GM21515 (cell line): ENCODE results near the gene SLC12A7.
"Not testable (repeated sequence)": the region's sequence is repeated elsewhere in the genome, so short reads cannot be mapped to it uniquely, and the experiment has no call there.

Experiments
- ATAC-seq: cut with Tn5 transposase; IDR thresholded peaks from one replicate; pipeline ENCODE4 v1.9.1; 2021; ENCODE audit not compliant: unreplicated experiment

The SLC12A7 gene

DNA sequence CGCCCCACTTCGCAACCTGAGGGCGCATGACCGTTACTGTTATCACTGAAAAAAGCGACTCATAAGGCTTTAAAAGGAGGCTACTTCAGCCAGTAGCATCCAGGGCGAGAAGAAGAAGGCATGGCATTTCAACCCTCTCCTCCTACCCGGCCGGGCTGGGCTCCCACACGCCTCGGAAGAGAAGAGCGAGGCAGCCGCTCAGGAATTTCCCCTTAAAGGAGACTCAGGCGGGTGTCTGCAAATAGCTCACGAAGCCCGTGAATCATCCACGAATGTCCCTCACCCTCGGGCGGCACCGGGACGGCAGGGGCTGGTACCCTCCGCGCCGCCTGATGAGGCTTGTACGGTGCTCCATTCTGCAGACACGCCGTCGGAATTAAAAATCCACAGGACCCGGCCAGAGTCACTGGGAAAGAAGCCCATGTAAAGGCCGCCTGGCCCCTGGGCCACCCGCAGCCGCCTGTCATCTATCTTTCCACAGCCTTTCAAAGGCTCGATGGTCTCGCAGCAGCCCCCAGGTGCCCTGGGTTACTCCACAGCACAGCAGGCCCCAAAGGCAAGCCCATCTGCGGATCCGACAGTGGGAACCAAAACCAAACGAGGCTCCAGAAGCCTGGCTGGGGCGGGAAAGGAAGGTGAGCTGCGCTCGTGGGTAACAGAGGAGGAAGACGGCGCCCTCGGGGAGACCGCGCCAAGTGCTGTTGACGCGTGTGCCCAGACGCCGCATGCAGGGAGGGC, 11.8 kb downstream of the SLC12A7 start:
- ATAC-seq = no peak

DNA sequence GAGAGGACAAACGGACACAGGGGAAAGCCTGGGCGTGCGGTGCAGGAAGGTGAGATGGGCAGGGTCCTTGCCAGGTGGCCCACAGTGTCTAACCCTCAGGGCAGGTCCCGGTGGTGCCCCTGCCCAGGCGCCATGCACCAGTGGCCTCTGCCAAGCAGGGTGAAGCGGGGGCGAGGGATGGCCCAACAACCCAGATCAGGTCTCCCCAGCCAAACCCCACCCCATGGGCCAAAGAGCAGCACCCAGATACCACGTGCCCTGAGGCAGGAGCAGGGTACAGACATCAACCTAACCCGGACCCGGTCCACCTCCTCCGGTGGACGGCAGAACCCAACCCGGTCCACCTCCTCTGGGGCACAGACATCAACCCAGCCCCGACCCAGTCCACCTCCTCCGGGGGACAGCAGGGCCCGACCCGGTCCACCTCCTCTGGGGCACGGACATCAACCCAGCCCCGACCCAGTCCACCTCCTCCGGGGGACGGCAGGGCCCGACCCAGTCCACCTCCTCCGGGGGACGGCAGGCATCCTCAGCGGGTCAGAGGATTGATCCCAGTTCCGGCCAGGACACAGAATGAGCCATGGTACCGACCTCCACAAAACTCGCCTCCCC, 12.8 kb downstream of the SLC12A7 start:
- ATAC-seq = no peak

- ATAC-seq = not testable (repeated sequence)
Observed at GRCh38 chr5:1097988-1098385, 13.9 kb downstream of the SLC12A7 start.

GRCh38 chr5:1097381-1097987, 14.4 kb downstream of the SLC12A7 start:
- ATAC-seq = no peak

DNA sequence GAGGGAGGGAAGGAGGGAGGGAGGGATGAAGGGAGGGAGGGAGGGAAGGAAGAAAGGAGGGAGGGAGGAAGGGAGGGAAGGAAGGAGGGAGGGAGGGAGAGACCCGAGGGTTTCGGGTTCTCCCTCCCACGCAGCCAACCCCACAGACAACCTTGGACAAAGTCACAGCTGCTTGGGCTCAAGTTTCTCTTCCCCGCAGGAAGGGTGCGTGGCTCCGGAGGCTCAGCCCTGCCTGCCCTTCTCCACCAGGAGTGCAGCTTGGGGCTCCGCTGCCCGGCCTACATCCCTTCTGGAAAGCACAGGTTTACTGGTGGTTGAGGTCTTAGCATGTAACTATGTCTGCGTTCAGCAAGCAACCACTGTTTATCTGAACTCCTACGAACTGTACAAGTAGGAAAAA, 15.0 kb downstream of the SLC12A7 start:
- no peak for ATAC-seq

DNA sequence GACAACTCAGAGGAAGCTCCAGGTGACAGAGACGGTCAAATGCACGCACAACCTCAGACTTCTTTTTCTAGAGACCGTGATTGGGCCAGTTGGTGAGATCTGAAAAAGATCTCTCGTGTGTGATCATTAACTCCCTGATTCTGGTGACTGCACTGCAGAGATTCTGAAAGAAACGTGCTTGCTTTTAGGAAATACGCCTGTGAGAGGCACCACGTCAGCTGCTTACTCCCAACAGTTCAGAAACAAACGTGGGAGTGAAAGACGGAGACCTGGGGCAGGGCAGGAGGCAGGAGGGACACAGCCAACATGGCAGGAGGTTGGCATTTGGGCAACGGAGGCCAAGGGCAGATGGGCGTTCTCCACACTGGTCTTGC, 15.9 kb downstream of the SLC12A7 start:
- ATAC-seq = no peak

GRCh38 chr5:1095302-1095989, 16.4 kb downstream of the SLC12A7 start:
- ATAC-seq = no peak

DNA sequence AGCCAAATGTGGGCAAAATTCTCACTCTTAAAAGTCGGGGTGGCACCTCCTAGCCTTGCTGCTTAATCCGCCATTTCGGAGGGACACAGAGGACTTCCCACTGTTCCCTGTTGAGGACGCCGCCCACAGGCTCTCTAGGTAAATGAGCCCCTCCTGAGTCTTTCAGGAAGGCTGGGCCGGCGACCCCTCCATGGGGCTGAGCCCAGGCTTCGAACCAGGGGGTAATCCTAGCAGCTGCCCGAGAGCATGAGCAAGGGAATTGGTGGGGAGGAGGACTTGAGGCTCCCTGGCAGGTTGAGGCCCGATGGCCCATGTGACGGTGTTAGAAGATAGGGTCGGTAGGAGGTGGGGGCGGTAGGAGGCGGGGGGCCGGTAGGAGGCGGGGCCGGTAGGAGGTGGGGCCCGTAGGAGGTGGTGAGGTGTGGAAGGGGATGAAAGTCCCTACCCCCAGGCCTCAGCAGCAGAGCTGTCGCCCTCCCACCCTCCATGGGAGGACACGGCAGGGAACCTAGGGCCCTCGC, 17.1 kb downstream of the SLC12A7 start:
- ATAC-seq = no peak

DNA sequence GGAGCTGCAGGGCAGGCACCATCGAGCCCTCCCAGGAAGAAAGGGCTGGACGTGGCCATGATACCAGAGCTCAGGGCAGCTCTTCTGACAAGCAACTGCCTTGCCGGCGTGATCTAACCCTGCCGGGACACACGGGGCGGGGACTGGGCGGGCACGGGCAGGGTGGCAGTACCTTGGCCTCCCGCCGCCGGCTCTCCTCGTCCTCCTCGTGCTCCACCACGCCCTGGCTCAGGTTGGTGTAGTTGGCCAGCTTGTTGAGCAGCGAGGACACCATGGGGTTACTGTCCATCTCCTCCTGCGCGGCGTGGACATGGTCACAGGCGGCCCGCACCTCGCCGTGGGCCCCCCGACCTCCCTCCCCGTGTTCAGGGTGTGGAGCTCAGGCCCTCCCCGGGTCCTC, 18.5 kb downstream of the SLC12A7 start:
- ATAC-seq = no peak

GRCh38 chr5:1092122-1092521, 19.7 kb downstream of the SLC12A7 start:
- no peak for ATAC-seq

GRCh38 chr5:1091632-1092031, 20.2 kb downstream of the SLC12A7 start:
- ATAC-seq = no peak

DNA sequence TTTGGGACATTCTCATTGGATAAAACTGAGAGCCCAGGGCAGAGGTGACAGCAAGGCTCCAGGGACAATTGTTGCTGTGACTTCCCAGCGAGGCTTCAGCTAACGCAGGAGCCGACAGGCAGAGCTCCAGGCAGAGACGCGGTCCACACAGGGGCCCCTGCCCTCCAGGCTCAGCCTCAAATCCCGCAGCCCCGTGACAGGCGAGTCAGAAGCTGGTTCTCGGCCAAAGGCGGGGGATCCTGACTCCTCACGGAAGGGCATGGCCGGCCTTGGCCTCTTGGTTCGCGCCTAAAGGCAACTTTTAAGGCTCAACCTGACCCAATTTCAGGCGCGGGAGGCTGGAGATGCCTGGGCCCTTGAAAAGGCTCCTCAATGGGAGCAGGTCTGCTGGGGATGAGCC, 21.3 kb downstream of the SLC12A7 start:
- ATAC-seq = no peak

GRCh38 chr5:1089621-1090040, 22.2 kb downstream of the SLC12A7 start:
- no peak for ATAC-seq

DNA sequence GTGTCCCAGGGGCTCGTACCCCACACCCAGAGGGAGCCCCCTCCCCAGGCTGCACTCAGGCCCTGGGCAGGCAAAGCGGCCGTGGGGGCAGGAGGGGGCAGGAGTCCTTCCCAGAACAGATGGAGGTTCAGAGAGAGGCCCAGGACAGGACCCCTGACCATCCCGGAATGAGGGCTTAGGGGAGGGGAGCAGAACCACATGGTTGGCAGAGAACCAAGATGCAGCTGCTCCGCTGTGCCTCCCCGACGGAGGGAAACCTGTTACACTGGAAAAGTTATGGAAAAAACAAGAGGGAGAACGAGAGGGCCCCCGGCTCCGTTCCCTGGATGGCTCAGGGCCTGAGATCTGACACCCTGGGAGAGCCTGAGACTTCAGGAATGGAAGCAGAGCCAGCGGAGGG, 22.7 kb downstream of the SLC12A7 start:
- no peak for ATAC-seq

GRCh38 chr5:1088726-1089125, 23.1 kb downstream of the SLC12A7 start:
- ATAC-seq = no peak

DNA sequence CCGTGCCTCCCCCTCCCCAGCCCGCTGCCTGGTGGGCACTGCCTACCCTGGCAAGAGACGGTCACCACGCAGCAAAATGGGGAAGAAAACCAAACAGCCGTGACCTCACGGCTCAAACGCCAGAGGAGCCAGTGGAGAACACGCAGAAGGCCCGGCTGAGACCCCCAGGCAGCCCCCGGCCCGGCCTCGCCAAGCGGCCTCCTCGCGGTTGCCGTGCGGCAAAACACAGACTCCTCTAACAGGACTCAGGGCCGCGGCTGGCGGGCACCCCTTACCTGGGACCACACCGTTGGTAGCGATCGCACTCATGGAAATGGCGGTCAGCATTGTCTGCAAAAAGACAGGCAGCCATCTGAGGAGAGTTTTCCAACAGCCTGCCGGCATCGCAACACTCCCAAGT, 23.8 kb downstream of the SLC12A7 start:
- ATAC-seq = no peak

- no peak for ATAC-seq
Observed at GRCh38 chr5:1087428-1087827, 24.4 kb downstream of the SLC12A7 start.

DNA sequence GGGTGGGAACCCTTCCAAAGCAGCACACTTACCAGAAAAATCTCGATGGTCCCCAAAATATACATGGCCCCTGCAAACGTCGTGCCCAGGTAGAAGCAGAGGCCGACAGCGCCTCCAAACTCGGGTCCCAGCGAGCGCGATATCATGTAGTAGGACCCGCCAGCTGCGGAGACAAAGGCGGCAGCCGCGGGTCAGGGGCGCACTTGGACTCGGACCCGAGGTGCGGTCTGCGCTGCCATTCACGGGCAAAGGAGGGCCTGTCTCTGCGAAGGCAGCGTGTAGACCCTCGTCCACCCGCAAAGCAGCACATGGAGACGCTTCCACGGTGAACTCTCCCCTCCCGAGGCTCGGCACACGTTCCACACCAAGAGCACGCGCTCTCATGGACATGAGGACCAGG, 25.0 kb downstream of the SLC12A7 start:
- ATAC-seq = no peak

GRCh38 chr5:1086137-1086536, 25.7 kb downstream of the SLC12A7 start:
- ATAC-seq = no peak

DNA sequence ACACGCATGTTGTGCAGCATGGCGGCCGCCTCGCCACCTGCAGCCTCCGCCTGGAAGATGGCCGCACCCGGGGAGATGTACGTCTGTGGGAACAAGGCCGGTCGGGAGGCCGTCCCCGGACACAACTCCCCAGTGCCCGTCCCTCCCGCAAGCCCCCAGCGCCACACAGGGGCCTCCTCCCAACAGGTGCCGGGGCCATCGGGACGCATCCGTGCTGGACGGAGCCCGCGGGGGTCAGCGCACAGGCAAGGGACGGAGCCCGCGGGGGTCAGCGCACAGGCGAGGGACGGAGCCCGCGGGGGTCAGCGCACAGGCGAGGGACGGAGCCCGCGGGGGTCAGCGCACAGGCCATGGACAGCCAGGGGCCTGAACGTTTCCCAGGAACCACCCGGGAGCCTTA, 26.5 kb downstream of the SLC12A7 start:
- no peak for ATAC-seq

DNA sequence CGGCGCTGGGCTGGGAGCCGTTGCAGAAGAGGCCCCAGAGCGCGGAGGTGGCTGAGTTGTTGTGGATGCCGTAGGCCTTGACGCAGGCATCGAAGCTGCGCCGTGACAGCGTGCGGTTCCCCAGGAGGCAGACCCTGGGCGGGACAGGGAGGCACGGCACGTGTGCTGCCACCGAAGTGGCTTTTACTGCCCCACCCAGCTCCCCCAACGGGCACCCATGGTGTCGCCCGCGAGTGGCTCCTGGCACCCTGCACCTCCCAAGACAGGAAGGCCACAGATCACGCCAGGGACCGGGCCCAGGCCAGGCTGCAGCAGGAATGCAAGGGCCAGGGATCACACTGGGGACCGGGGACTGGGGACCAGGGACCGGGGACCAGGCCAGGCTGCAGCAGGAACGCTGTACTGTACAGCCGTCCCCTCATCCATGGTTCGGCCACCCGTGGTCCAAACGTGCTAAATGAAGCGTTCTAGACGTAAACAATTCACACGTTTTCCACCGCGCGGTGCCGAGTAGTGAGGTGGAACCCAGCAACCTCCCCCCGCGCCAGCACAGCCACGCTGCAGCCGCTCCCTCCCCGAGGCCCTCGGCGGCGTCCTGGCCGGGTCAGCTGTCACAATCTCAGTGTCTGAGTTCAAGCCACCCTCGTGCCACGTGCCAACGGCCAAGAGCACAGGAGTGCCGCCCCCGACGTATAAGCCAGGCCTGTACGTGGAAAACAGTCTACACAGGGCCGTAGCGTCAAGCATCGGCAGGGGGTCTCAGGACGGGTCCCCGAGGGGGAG, 27.8 kb downstream of the SLC12A7 start:
- no peak for ATAC-seq
